Activated T-helper 2 cell treated with anti-CD3 and anti-CD28 coated beads, Interferon-gamma antibody, Interleukin-2, Interleukin-4, amounts not matched to agents 10 μg/mL and 5 μg/mL and 100 μg/mL, durations not matched to agents 14 hours and 24 hours and 36 hours (primary cell): ENCODE results near the gene DNAI1. TPM values are rescaled to one million over a fixed set of nuclear protein-coding genes. Genes with fewer than 3 reads are reported as not detected.

Source experiments
- DNase-seq: peaks from one replicate; pipeline ENCODE4 v3.0.0; 2021; ENCODE audit warnings: low spot score
- H3K27ac Mint-ChIP-seq: one replicate; pipeline ENCODE4 v1.8.0; 2021; ENCODE audit warnings: mixed read lengths
- H3K27me3 Mint-ChIP-seq: one replicate; pipeline ENCODE4 v1.8.0; 2021; ENCODE audit warnings: low read depth, mixed read lengths
- H3K36me3 Mint-ChIP-seq: one replicate; pipeline ENCODE4 v1.8.0; 2021; ENCODE audit warnings: low read depth, mixed read lengths
- H3K4me1 Mint-ChIP-seq: one replicate; pipeline ENCODE4 v1.8.0; 2021; ENCODE audit warnings: low read depth, mixed read lengths
- H3K4me3 Mint-ChIP-seq: one replicate; pipeline ENCODE4 v1.8.0; 2021; ENCODE audit warnings: low read depth, mild to moderate bottlenecking, moderate library complexity, mixed read lengths
- H3K9me3 Mint-ChIP-seq: one replicate; pipeline ENCODE4 v1.8.0; 2021; ENCODE audit warnings: mixed read lengths
- intact Hi-C: fragments of 100-400 bp; cut with micrococcal nuclease; formaldehyde crosslinking; loops from one replicate; pipeline ENCODE4 v1.15.1; 2023
- total RNA-seq: library from RNA; stranded (reverse); gene quantifications from 2 replicates; pipeline ENCODE4 v1.2.3, GENCODE V29; 2022

The DNAI1 gene
- total RNA-seq, 1 donor from 2014 or later = not detected

DNA sequence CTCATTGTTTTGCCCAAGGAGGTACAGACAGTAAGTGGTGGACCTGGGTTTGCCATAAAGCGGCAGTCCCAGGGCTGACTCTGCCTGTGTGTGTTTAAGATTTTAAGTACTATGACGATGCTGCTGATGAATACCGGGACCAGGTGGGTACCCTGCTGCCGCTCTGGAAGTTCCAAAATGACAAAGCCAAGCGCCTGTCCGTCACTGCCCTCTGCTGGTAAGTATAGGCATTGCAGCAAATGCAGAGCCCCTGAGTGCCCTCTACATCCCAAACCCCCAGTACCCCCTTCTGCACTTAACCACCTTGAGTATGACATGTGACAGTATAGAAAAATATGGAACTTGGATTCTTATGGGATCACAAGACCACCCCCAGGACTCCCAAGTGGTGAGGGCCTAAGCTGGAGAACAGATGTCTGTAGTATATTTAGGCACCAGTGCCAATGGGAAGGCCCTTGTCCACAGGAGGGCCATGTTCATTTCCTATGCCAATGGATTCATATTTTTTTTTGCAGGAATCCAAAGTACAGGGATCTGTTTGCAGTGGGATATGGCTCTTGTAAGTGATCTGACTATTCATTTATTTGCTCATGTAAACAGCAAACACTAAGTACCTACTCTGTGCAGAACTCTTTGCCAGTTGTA lies 42.1 kb downstream of the DNAI1 start:
- Mint-ChIP-seq H3K4me1 (peaks cover 15% of the 10 kb centered on the region), H3K9me3 (no peaks in the 10 kb centered on the region), H3K36me3 (no peaks in the 10 kb centered on the region), H3K27ac (no peak overlapping the region), H3K4me3 (no peak overlapping the region), H3K27me3 (no peaks in the 10 kb centered on the region)
- DNase-seq = peak; percentile 60
- intact Hi-C loops = loop anchor here (1.0 to 5.0 kb wide), 4 partner anchors 38 to 92 kb away; no protein-coding TSS in a partner anchor

DNA sequence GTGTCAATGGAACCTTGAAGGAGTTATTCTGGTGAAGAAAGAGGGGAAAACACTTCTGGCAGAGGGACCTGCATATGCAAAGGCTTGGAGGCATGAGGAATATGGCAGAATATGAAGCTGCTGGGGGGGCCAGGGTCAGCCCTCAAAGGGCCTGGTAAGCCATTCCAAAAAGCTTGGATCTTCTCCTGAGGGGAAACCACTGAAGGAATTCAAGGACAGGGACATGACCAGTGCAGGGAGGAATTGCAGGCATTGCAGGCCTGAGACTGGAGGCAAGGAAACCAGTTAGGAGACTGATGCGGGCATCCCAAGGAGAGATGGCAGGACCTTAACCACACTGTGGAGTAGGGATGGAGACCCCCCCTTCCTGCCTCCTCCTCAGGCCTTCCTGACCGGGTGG lies 42.8 kb downstream of the DNAI1 start:
- Mint-ChIP-seq H3K36me3 (no peaks in the 10 kb centered on the region), H3K9me3 (no peaks in the 10 kb centered on the region), H3K27me3 (no peaks in the 10 kb centered on the region), H3K27ac (no peak overlapping the region), H3K4me3 (no peak overlapping the region), H3K4me1 (peaks cover 12% of the 10 kb centered on the region)
- DNase-seq = no peak
- intact Hi-C loops = loop anchor here (2.0 to 5.0 kb wide), 2 partner anchors 39 to 91 kb away; no protein-coding TSS in a partner anchor

DNA sequence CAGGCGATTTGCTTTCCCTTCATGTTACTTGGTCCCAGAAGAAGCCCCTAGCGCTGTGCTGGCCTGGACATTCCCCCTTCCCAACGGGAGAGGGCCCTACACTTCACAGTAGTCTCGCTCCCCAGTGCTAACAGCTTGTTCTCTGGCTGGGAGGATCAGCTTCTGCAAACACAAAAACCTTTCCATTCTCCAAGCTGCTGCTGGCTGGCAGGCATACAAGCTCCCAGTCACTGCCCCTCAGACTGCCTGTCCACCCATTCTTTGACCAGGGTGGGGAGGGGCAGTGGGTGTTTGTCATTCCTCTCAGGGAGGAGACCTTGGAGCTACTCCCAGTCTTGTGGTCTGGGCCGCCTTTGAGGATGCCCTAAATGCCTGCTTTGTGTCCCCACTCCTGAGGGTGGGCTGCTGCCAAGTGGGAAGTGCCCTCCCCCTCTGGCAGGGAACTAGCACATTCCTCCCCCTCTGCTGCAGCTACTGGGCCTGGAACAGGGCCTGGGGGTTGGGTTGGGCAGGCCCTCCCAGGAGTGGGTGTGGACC lies 43.4 kb downstream of the DNAI1 start:
- intact Hi-C loops = loop anchor here (2.0 to 5.0 kb wide), 2 partner anchors 39 to 90 kb away; no protein-coding TSS in a partner anchor
- Mint-ChIP-seq H3K27me3 (no peaks in the 10 kb centered on the region), H3K4me3 (no peak overlapping the region), H3K4me1 (peaks cover 10% of the 10 kb centered on the region), H3K9me3 (no peaks in the 10 kb centered on the region), H3K36me3 (no peaks in the 10 kb centered on the region), H3K27ac (no peak overlapping the region)
- no peak for DNase-seq

DNA sequence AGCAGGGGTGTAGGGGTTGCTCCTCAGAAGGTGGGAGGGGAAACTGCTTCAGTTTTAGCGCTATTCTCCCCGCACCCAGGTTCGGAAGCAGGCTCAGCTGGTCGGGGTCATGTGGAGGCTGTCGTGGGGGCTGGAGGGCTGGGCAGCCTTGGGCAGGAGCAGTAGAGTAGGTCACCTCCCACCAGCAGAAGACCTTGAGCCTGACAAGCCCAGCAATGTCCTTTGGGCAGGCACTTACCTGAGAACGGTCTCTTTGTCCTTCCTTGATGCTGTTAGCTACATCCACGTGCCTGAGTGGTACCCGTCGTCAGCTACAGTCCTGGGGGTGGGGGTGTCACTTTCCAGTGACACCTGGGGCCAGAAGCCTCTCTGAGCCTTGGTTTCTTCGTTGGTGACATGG lies 43.9 kb downstream of the DNAI1 start:
- Mint-ChIP-seq H3K4me1 (peaks cover 10% of the 10 kb centered on the region), H3K4me3 (no peak overlapping the region), H3K27me3 (no peaks in the 10 kb centered on the region), H3K9me3 (no peaks in the 10 kb centered on the region), H3K27ac (no peak overlapping the region), H3K36me3 (no peaks in the 10 kb centered on the region)
- intact Hi-C loops = loop anchor here (5.0 kb wide), 1 partner anchor 90 kb away; no protein-coding TSS in a partner anchor
- DNase-seq = no peak

DNA sequence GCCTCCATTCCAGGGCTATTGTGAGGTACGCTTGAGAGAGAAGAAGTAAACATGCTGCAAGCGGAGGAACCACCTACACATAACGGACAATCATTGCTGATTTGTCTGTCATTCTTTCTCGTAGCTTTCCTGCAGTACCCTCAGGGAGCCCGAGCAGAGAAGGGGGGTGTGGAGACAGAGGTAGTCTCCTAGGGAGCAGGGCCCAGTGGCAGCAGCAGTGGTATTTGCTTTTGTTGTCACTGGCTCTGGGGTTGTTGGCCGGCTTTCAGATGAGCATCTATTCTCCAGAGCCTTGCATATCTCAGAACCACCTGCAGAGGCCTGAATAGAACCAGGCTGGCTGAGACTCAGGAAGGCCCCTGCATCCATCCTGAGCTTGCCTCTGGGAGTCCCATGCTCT lies 44.3 kb downstream of the DNAI1 start:
- no peak for DNase-seq
- peaks cover 10% of the 10 kb centered on the region for H3K4me1 Mint-ChIP-seq
- no peaks in the 10 kb centered on the region for H3K27me3 Mint-ChIP-seq
- H3K27ac Mint-ChIP-seq = no peak overlapping the region
- H3K9me3 Mint-ChIP-seq = no peaks in the 10 kb centered on the region
- no peaks in the 10 kb centered on the region for H3K36me3 Mint-ChIP-seq
- H3K4me3 Mint-ChIP-seq = no peak overlapping the region
- intact Hi-C loops = loop anchor here (5.0 kb wide), 1 partner anchor 89 kb away; no protein-coding TSS in a partner anchor

DNA sequence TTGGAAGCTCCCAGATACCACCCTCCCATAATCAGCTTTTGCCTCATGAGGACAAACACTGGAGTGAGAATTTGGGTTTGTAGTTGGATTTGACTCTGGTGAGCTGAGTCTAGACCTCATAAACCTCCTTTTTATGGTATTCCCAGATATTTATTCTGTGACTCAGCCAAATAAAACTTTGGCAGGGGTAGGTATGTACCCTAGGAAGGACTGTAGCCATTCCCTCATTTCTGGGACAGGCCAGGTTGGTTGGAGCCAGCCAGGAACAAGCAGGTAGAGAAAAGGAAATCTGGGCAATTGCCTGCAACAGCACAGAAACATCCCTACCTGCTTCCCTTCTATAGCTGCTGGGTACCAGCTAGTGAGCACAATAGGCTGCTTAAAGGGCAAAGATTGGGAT lies 44.8 kb downstream of the DNAI1 start:
- DNase-seq = no peak
- no peaks in the 10 kb centered on the region for H3K27me3 Mint-ChIP-seq
- no peak overlapping the region for H3K4me3 Mint-ChIP-seq
- H3K27ac Mint-ChIP-seq = no peak overlapping the region
- H3K4me1 Mint-ChIP-seq = peaks cover 10% of the 10 kb centered on the region
- H3K36me3 Mint-ChIP-seq = no peaks in the 10 kb centered on the region
- H3K9me3 Mint-ChIP-seq = no peaks in the 10 kb centered on the region
- intact Hi-C loops = loop anchor here (5.0 kb wide), 1 partner anchor 89 kb away; no protein-coding TSS in a partner anchor

DNA sequence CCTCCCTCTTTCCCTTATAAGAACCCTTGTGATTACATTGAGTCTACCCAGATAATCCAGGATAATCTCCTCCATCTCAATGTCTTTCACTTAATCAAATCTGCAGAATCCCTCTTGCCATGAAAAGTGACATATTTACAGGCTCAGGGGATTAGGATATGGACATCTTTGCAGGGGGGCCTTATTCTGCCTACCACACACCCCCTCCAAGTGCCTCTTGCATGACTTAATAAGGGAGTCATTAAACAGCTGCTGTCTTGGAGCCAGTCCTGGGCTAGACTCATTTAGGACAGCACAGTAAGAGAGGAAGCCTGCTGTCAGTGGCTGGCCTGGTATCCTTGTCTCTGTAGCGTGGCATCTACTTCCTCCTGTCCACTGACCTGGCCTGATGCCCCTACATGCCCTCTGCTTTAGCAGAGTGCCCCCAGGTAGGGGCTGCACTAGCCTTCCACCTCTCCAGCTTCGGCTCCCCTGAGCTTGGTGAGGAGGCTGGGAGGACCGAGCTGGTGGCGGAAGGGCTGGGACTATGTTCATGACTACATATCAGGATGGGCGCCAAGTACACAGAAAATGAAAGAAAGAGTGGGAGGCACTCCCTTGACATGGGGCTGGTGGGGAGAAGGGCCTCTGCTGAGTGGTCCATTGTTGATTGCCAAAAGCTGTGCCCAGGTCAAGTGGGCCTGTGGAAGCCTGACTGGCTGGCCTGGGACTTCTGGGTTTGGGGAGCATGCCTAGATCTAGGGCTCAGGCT lies 46.9 kb downstream of the DNAI1 start:
- Mint-ChIP-seq H3K4me1 (peaks cover 1% of the 10 kb centered on the region), H3K4me3 (no peak overlapping the region), H3K27ac (no peak overlapping the region), H3K36me3 (no peaks in the 10 kb centered on the region), H3K9me3 (no peaks in the 10 kb centered on the region), H3K27me3 (no peaks in the 10 kb centered on the region)
- intact Hi-C loops = no loop called here
- no peak for DNase-seq

DNA sequence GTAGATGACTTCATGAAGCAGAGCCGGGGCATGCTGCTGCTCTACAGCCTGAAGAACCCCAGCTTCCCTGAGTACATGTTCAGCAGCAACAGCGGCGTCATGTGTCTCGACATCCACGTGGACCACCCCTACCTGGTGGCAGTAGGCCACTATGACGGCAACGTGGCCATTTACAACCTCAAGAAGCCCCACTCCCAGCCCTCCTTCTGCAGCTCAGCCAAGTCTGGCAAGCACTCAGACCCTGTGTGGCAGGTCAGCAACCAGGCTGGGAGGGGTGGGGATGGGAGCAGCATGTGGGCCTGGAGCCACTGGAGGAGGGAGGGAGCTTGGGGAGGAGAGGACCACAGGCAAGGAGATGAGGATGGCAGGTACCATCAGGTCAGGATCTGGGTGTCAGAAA lies 48.0 kb downstream of the DNAI1 start:
- no peaks in the 10 kb centered on the region for H3K36me3 Mint-ChIP-seq
- H3K27ac Mint-ChIP-seq = no peak overlapping the region
- H3K4me1 Mint-ChIP-seq = no peaks in the 10 kb centered on the region
- no peak overlapping the region for H3K4me3 Mint-ChIP-seq
- H3K9me3 Mint-ChIP-seq = no peaks in the 10 kb centered on the region
- DNase-seq = no peak
- no peaks in the 10 kb centered on the region for H3K27me3 Mint-ChIP-seq
- intact Hi-C loops = no loop called here

DNA sequence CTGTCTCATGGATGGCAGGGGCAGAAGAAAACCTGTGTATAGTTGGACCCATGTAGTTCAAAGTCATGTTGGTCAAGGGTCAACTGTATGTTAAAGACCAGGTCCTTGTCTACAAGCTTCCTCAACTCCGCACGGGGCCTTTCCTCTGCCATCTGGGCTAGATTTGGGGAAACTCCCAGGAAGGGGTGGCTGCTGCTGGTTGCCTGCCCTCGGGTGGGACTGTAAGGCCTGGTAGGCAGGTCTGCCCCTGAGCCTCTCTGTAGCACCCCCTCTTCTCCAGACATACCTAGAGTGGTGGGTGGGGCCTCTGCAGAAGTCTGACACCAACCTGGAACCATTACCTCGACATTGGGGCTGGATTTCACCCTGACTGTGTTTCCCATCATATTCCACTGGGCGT lies 49.0 kb downstream of the DNAI1 start:
- Mint-ChIP-seq H3K27me3 (no peaks in the 10 kb centered on the region), H3K36me3 (no peaks in the 10 kb centered on the region), H3K4me1 (no peaks in the 10 kb centered on the region), H3K9me3 (no peaks in the 10 kb centered on the region), H3K4me3 (no peak overlapping the region), H3K27ac (no peak overlapping the region)
- no peak for DNase-seq
- intact Hi-C loops = no loop called here

DNA sequence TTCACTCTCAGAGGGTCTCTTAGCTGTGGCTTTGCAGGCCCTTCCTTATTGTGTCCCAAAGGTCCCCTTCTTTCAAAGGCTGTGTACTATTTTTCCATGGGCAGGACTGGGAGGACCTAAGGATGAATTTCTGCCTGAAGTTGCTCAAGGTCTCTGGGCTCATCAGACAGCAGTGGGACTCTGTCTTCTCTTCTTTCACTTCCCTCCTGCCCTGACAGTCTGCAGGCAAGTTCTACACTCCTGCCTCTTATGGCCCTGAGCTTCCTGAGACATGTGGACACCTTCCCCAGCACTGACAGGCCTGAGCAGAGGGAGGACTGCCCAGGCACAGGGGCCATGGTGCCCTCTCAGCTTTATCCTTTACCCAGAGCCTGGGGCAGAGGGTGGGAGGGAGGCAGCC lies 49.4 kb downstream of the DNAI1 start:
- no peaks in the 10 kb centered on the region for H3K4me1 Mint-ChIP-seq
- intact Hi-C loops = no loop called here

DNA sequence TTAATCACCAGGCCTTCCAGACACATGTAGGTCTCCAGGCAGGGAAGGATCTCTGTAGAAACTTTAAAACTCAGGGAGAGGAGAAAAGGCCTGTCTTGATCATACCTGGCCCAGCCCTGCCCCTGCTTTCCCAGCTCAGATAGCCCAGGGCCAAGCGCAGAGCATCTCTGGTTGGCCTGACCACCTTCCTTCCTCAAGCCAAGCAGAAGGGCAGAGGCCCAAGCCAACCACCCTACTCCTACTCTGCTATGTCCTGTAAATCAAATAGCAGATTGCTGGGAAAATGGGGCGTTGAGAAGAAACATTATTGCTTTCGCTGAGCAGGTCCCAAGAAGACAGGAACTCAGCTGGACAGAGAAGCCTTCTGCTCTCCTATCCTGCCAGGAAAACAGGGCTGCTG lies 49.9 kb downstream of the DNAI1 start:
- intact Hi-C loops = no loop called here
- no peak for DNase-seq
- H3K4me1 Mint-ChIP-seq = no peaks in the 10 kb centered on the region
- no peak overlapping the region for H3K4me3 Mint-ChIP-seq
- H3K36me3 Mint-ChIP-seq = no peaks in the 10 kb centered on the region
- no peak overlapping the region for H3K27ac Mint-ChIP-seq
- H3K9me3 Mint-ChIP-seq = no peaks in the 10 kb centered on the region
- H3K27me3 Mint-ChIP-seq = no peaks in the 10 kb centered on the region

More for the DNA sequence above, 49.4 kb downstream of the DNAI1 start:
- H3K27me3 Mint-ChIP-seq = no peaks in the 10 kb centered on the region
- no peaks in the 10 kb centered on the region for H3K36me3 Mint-ChIP-seq
- no peak overlapping the region for H3K4me3 Mint-ChIP-seq
- no peaks in the 10 kb centered on the region for H3K9me3 Mint-ChIP-seq
- no peak overlapping the region for H3K27ac Mint-ChIP-seq
- no peak for DNase-seq

DNA sequence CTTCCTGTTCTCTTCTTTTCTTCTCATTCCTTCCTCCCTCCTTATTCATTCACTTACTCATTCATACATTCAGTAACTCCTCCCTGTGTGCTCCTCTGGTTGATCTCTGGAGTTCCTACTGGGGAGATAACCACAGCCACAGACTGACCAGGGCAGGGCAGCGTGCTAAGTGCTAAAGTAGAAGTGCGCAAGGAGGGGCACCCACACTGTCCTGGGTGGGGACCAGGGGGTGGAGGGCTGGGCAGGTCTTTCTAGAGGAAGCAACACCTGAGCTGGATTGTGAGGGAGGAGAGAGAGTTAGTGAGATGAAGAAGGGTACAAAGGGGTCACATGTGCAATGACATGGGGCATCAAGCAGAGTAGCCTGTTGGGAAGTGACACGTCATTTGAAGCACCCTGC lies 50.3 kb downstream of the DNAI1 start:
- H3K4me3 Mint-ChIP-seq = no peak overlapping the region

More for the DNA sequence above, 50.3 kb downstream of the DNAI1 start:
- no peak for DNase-seq
- intact Hi-C loops = no loop called here
- Mint-ChIP-seq H3K4me1 (no peaks in the 10 kb centered on the region), H3K27me3 (no peaks in the 10 kb centered on the region), H3K36me3 (no peaks in the 10 kb centered on the region), H3K9me3 (no peaks in the 10 kb centered on the region), H3K27ac (no peak overlapping the region)
